Pons (tissue), 1 donor: ENCODE measurements around the gene ARL14.

ENCODE experiments used
- DNase-seq: peaks from one replicate; pipeline ENCODE4 v3.0.0-alpha.2; 2016; ENCODE audit warnings: low spot score

Gene ARL14

DNA sequence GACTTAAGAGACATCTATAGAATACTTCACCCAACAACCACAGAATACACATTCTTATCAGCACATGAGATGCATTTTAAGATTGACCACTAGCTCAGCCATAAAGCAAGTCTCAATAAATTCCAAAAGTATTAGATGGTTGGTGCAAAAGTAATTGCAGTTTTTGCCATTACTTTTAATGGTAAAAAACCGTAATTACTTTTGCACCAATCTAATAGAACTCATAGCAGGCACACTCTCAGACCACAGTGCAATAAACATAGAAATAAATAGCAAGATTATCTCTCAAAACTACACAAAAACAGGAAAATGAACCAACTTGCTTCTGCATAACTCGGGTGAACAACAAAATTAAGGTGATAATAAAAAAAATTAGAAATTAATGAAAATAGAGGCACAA is 45.4 kb downstream of the ARL14 start:
- no peak for DNase-seq

DNA sequence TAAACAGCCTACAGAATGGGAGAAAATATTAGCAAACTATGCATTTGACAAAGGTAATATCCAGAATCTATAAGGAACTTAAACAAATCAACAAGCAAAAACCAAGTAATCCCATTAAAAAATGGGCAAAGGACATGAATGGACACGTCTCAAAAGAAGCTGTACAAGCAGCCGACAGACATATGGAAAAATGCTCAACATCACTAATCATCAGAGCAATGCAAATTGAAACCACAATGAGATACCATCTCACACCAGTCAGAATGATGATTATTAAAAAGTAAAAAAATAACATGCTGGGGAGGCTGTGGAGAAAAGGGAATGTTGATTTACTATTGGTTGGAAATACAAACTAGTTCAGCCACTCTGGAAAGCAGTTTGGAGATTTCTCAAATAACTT is 48.4 kb downstream of the ARL14 start:
- DNase-seq, result no peak
